Body of pancreas (tissue), 4 donors: ENCODE measurements around the gene CAPZA1.

Source experiments
- POLR2A ChIP-seq, 3 donors: fragments of 450-650 bp; IDR thresholded peaks; one replicate each; pipeline ENCODE4 v1.6.1; 2016; ENCODE audit warnings: antibody characterized with exemption in 3 of 3, mild to moderate bottlenecking in 2 of 3
- TF ChIP-seq, protein P1 (sequence below), 7 experiments: fragments of 450-650 bp in 4 of 7; fragments of 200-600 bp in 3 of 7; sonication (generic) in 3 of 7; IDR thresholded peaks; one replicate each; pipeline ENCODE4 v1.5.1; 2016 to 2019; ENCODE audit warnings: antibody characterized with exemption in 7 of 7

DNA sequence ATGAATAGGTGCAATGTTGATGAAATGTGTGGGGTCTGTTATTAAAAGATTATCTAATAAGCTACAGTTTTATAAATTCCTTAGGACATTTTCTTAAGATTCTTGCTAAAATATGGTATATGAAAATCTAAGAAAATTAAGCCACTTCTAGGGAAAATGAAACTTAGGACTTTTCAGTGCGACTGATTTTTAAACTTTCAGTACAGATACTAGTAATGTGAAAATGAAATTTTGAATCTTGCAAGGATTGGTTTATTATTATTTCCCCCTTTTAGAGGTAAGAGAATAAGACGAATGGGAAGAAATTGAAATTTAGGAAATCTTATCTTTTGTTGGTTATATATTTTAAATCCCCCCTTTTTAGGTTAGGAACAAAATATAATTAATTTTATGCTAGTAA is 16.4 kb downstream of the CAPZA1 start:
- TF ChIP-seq POLR2A (IDR thresholded peaks at IDR 0.05) = no peak
- TF ChIP-seq, protein P1, sequence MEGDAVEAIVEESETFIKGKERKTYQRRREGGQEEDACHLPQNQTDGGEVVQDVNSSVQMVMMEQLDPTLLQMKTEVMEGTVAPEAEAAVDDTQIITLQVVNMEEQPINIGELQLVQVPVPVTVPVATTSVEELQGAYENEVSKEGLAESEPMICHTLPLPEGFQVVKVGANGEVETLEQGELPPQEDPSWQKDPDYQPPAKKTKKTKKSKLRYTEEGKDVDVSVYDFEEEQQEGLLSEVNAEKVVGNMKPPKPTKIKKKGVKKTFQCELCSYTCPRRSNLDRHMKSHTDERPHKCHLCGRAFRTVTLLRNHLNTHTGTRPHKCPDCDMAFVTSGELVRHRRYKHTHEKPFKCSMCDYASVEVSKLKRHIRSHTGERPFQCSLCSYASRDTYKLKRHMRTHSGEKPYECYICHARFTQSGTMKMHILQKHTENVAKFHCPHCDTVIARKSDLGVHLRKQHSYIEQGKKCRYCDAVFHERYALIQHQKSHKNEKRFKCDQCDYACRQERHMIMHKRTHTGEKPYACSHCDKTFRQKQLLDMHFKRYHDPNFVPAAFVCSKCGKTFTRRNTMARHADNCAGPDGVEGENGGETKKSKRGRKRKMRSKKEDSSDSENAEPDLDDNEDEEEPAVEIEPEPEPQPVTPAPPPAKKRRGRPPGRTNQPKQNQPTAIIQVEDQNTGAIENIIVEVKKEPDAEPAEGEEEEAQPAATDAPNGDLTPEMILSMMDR (IDR thresholded peaks at IDR 0.05) = no peak
